K562 (cell line): ENCODE data around the gene CTDSP1.

ENCODE experiments used
- L3MBTL2 ChIP-seq: fragments of 450-650 bp; IDR thresholded peaks from 2 replicates; pipeline ENCODE4 v1.6.1; 2016; ENCODE audit warnings: mild to moderate bottlenecking, moderate library complexity
- RFX7 ChIP-seq: fragments of 250-450 bp; sonication (Bioruptor Pico); IDR thresholded peaks from 2 replicates; pipeline ENCODE4 v1.5.1; 2021; ENCODE audit warnings: mild to moderate bottlenecking
- ZFP36 ChIP-seq: fragments of 150-350 bp; IDR thresholded peaks from 2 replicates; pipeline ENCODE4 v1.6.1; 2018; ENCODE audit warnings: low read length, low read depth; ENCODE audit not compliant: partially characterized antibody
- TF ChIP-seq, protein P1 (sequence below): sonication (generic); formaldehyde crosslinking; IDR thresholded peaks from 2 replicates; pipeline ENCODE4 v1.9.0; 2022; ENCODE audit warnings: mild to moderate bottlenecking, missing genetic modification reagents
- TF ChIP-seq, protein P2 (sequence below), 3 experiments: IDR thresholded peaks in 2 of 3; conservative IDR thresholded peaks in 1 of 3; 2 replicates each; pipeline ENCODE4 v1.5.1; 2011 to 2012; ENCODE audit warnings: low read length in 3 of 3, mild to moderate bottlenecking in 3 of 3, control low read depth in 2 of 3, improper control_type of control experiment in 1 of 3, inconsistent platforms in 1 of 3, low read depth in 1 of 3, mixed read lengths in 1 of 3, moderate library complexity in 1 of 3; ENCODE audit not compliant: insufficient read depth in 2 of 3
- TF ChIP-seq, protein P3 (sequence below): fragments of 250-450 bp; sonication (Bioruptor Pico); IDR thresholded peaks from 2 replicates; pipeline ENCODE4 v1.4.0; 2020; ENCODE audit warnings: mild to moderate bottlenecking, moderate library complexity

DNA sequence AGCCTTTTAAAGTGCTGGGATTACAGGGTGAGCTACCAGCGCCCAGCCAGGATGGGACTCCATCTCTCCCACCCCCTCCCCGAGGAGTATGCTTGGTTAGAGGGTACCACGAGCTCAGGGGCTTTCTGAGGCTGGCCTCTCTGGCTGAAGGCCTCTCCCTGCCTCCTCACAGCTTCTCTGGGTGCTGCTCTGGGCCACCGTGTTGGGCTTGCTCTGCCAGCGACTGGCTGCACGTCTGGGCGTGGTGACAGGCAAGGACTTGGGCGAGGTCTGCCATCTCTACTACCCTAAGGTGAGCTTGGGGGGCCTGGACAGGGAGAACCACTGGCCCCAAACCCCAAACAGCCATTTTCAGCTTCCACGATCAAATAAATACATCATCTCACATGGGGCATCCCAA is 14.7 kb upstream of the CTDSP1 start:
- TF ChIP-seq ZFP36 (no peak), L3MBTL2 (no peak), RFX7 (CRISPR knock-in tag) (no peak)
- TF ChIP-seq, protein P1, sequence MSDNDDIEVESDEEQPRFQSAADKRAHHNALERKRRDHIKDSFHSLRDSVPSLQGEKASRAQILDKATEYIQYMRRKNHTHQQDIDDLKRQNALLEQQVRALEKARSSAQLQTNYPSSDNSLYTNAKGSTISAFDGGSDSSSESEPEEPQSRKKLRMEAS (CRISPR knock-in tag) = no peak
- TF ChIP-seq, protein P2, sequence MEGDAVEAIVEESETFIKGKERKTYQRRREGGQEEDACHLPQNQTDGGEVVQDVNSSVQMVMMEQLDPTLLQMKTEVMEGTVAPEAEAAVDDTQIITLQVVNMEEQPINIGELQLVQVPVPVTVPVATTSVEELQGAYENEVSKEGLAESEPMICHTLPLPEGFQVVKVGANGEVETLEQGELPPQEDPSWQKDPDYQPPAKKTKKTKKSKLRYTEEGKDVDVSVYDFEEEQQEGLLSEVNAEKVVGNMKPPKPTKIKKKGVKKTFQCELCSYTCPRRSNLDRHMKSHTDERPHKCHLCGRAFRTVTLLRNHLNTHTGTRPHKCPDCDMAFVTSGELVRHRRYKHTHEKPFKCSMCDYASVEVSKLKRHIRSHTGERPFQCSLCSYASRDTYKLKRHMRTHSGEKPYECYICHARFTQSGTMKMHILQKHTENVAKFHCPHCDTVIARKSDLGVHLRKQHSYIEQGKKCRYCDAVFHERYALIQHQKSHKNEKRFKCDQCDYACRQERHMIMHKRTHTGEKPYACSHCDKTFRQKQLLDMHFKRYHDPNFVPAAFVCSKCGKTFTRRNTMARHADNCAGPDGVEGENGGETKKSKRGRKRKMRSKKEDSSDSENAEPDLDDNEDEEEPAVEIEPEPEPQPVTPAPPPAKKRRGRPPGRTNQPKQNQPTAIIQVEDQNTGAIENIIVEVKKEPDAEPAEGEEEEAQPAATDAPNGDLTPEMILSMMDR (IDR thresholded peaks at IDR 0.05 in 2 of 3, conservative IDR thresholded peaks at IDR 0.05 in 1 of 3; ENCODE audit: insufficient read depth in 2 of 3, low read depth in 1 of 3, low read length in 3 of 3) = no peak
- TF ChIP-seq, protein P3, sequence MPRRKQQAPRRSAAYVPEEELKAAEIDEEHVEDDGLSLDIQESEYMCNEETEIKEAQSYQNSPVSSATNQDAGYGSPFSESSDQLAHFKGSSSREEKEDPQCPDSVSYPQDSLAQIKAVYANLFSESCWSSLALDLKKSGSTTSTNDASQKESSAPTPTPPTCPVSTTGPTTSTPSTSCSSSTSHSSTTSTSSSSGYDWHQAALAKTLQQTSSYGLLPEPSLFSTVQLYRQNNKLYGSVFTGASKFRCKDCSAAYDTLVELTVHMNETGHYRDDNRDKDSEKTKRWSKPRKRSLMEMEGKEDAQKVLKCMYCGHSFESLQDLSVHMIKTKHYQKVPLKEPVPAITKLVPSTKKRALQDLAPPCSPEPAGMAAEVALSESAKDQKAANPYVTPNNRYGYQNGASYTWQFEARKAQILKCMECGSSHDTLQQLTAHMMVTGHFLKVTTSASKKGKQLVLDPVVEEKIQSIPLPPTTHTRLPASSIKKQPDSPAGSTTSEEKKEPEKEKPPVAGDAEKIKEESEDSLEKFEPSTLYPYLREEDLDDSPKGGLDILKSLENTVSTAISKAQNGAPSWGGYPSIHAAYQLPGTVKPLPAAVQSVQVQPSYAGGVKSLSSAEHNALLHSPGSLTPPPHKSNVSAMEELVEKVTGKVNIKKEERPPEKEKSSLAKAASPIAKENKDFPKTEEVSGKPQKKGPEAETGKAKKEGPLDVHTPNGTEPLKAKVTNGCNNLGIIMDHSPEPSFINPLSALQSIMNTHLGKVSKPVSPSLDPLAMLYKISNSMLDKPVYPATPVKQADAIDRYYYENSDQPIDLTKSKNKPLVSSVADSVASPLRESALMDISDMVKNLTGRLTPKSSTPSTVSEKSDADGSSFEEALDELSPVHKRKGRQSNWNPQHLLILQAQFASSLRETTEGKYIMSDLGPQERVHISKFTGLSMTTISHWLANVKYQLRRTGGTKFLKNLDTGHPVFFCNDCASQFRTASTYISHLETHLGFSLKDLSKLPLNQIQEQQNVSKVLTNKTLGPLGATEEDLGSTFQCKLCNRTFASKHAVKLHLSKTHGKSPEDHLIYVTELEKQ = no peak
